ENCODE data around the gene ZSCAN5C. TPM values are rescaled to one million over a fixed set of nuclear protein-coding genes. Genes with fewer than 3 reads are reported as not detected.
"Not testable (repeated sequence)": the region's sequence is repeated elsewhere in the genome, so short reads cannot be mapped to it uniquely, and the experiment has no call there.

The ZSCAN5C gene
- total RNA-seq, 1 donor from 2014 or later, result not detected

DNA sequence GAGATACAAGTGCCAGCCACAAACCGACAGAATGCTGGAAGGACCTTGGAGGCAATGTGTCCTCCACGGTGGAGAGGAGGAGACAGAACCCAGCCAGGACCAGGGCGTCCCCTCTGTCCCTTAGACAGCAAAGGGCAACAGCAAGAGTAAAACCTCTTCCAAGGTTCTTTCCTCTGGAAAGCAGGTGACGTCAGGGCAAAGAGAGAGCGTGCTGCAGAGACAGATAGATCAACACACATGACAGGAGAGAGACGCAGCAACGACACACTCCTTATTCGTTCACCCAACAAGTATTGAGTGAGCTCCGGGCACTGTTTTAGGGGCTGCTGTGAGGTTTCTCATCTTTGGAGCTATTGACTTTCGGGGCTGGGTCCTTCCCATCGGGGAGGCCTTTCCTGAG is 27.5 kb upstream of the ZSCAN5C start:
- no peak overlapping the region for H3K4me2 ChIP-seq (ENCODE audit: low read length)
- no peaks in the 10 kb centered on the region for H3K36me3 ChIP-seq (ENCODE audit: insufficient read depth, low read length)
- H3K4me3 ChIP-seq (ENCODE audit: insufficient read depth, low read depth, low read length), result no peak overlapping the region
- no peak overlapping the region for H2AFZ ChIP-seq (ENCODE audit: low read depth, low read length)
- H3K9ac ChIP-seq (ENCODE audit: low read length), result no peak overlapping the region
- no peak for TF ChIP-seq EZH2 (IDR thresholded peaks at IDR 0.05; ENCODE audit: insufficient read depth, low read length)
- TF ChIP-seq, protein P1, sequence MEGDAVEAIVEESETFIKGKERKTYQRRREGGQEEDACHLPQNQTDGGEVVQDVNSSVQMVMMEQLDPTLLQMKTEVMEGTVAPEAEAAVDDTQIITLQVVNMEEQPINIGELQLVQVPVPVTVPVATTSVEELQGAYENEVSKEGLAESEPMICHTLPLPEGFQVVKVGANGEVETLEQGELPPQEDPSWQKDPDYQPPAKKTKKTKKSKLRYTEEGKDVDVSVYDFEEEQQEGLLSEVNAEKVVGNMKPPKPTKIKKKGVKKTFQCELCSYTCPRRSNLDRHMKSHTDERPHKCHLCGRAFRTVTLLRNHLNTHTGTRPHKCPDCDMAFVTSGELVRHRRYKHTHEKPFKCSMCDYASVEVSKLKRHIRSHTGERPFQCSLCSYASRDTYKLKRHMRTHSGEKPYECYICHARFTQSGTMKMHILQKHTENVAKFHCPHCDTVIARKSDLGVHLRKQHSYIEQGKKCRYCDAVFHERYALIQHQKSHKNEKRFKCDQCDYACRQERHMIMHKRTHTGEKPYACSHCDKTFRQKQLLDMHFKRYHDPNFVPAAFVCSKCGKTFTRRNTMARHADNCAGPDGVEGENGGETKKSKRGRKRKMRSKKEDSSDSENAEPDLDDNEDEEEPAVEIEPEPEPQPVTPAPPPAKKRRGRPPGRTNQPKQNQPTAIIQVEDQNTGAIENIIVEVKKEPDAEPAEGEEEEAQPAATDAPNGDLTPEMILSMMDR (IDR thresholded peaks at IDR 0.05; ENCODE audit: insufficient read depth, low read depth, low read length), result no peak
- H3K79me2 ChIP-seq (ENCODE audit: insufficient read depth, low read length), result no peaks in the 10 kb centered on the region
- H3K9me3 ChIP-seq (ENCODE audit: insufficient read depth, low read depth, low read length), result no peaks in the 10 kb centered on the region
- Mint-ChIP-seq H3K4me3 (ENCODE audit: unreplicated experiment) (no peak overlapping the region), H3K4me1 (ENCODE audit: low read depth, unreplicated experiment) (peaks cover 5% of the 10 kb centered on the region), H3K27ac (ENCODE audit: unreplicated experiment) (no peak overlapping the region), H3K27me3 (ENCODE audit: low read depth, unreplicated experiment) (peaks cover 14% of the 10 kb centered on the region), H3K36me3 (ENCODE audit: low read depth, unreplicated experiment) (no peaks in the 10 kb centered on the region), H3K9me3 (ENCODE audit: unreplicated experiment) (no peaks in the 10 kb centered on the region)
- H3K27me3 ChIP-seq (ENCODE audit: insufficient read depth, low read length), result no peaks in the 10 kb centered on the region
- DNase-seq (ENCODE audit: low read depth) (no peak), FAIRE-seq (no peak)
- no peaks in the 10 kb centered on the region for H4K20me1 ChIP-seq (ENCODE audit: insufficient read depth, low read length)
- no peaks in the 10 kb centered on the region for H3K4me1 ChIP-seq (ENCODE audit: insufficient read depth, low read length)
- no peak overlapping the region for H3K27ac ChIP-seq (ENCODE audit: low read depth, low read length)

DNA sequence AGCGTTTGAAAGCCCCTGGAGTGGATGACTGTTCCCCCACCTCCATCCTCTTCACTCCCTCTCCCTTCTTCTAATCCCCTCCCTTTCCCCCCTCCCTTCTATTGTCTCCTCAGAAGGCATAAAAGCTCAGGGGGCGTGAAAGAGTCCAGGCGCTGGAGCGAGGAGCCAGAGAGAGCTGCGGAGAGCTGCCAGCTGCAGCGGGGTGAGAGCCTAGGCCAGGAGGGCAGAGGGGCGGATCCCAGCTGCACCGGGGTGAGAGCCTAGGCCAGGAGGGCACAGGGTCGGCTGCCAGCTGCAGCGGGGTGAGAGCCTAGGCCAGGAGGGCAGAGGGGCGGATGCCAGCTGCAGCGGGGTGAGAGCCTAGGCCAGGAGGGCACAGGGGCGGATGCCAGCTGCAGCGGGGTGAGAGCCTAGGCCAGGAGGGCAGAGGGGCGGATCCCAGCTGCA is 26.2 kb upstream of the ZSCAN5C start, which contains the start of gene GALP:
Gene GALP (plus strand): TSS at position 148 of the 447 bp plus-strand sequence. CDS start 1,101 bp downstream, outside the sequence.
- not testable (repeated sequence) for H3K4me2 ChIP-seq (ENCODE audit: low read length); H3K4me3 Mint-ChIP-seq (ENCODE audit: unreplicated experiment); H3K9ac ChIP-seq (ENCODE audit: low read length); H3K4me1 ChIP-seq (ENCODE audit: insufficient read depth, low read length); H3K9me3 ChIP-seq (ENCODE audit: insufficient read depth, low read depth, low read length); H2AFZ ChIP-seq (ENCODE audit: low read depth, low read length); H3K4me1 Mint-ChIP-seq (ENCODE audit: low read depth, unreplicated experiment); H3K36me3 ChIP-seq (ENCODE audit: insufficient read depth, low read length); H3K27ac ChIP-seq (ENCODE audit: low read depth, low read length); FAIRE-seq; H3K27me3 ChIP-seq (ENCODE audit: insufficient read depth, low read length); H3K9me3 Mint-ChIP-seq (ENCODE audit: unreplicated experiment); H4K20me1 ChIP-seq (ENCODE audit: insufficient read depth, low read length); H3K27ac Mint-ChIP-seq (ENCODE audit: unreplicated experiment); H3K36me3 Mint-ChIP-seq (ENCODE audit: low read depth, unreplicated experiment); H3K4me3 ChIP-seq (ENCODE audit: insufficient read depth, low read depth, low read length); DNase-seq (ENCODE audit: low read depth); H3K79me2 ChIP-seq (ENCODE audit: insufficient read depth, low read length)
- peaks cover 21% of the 10 kb centered on the region for H3K27me3 Mint-ChIP-seq (ENCODE audit: low read depth, unreplicated experiment)

- H3K27ac ChIP-seq (ENCODE audit: low read depth, low read length); H3K4me1 ChIP-seq (ENCODE audit: insufficient read depth, low read length); H3K9me3 ChIP-seq (ENCODE audit: insufficient read depth, low read depth, low read length); DNase-seq (ENCODE audit: low read depth); H3K9ac ChIP-seq (ENCODE audit: low read length); H3K4me3 ChIP-seq (ENCODE audit: insufficient read depth, low read depth, low read length); H3K4me1 Mint-ChIP-seq (ENCODE audit: low read depth, unreplicated experiment); H4K20me1 ChIP-seq (ENCODE audit: insufficient read depth, low read length); H3K4me3 Mint-ChIP-seq (ENCODE audit: unreplicated experiment); H3K79me2 ChIP-seq (ENCODE audit: insufficient read depth, low read length); H3K36me3 ChIP-seq (ENCODE audit: insufficient read depth, low read length); FAIRE-seq; H2AFZ ChIP-seq (ENCODE audit: low read depth, low read length); H3K4me2 ChIP-seq (ENCODE audit: low read length); H3K9me3 Mint-ChIP-seq (ENCODE audit: unreplicated experiment); H3K27me3 ChIP-seq (ENCODE audit: insufficient read depth, low read length); H3K27ac Mint-ChIP-seq (ENCODE audit: unreplicated experiment); H3K36me3 Mint-ChIP-seq (ENCODE audit: low read depth, unreplicated experiment): not testable (repeated sequence)
- peaks cover 21% of the 10 kb centered on the region for H3K27me3 Mint-ChIP-seq (ENCODE audit: low read depth, unreplicated experiment)
Measured at GRCh38 chr19:56176310-56176709, 25.8 kb upstream of the ZSCAN5C start.

Measured in astrocyte (in vitro differentiated cells and primary cell).